Measurements from ENCODE around the gene TLCD2. TPM values are rescaled to one million over a fixed set of nuclear protein-coding genes. Genes with fewer than 3 reads are reported as not detected.

The TLCD2 gene
- total and polyA plus RNA-seq, 9 of the 15 experiments (the other 6 are each of a cell fraction or from before 2014, with no cell fraction given), result 0.10 to 0.89 (median 0.58) TPM

- CTCF ChIA-PET (ENCODE audit: low intra/inter-chr PET ratio), result no interaction called here
- BruUV-seq (replicated peaks), result no TSS peak
Observed at GRCh38 chr17:1727258-1727789, 17.1 kb upstream of the TLCD2 start.

GRCh38 chr17:1726626-1727257 lies 16.6 kb upstream of the TLCD2 start:
- Histone ChIP-seq H2AFZ (ENCODE audit: low read depth, low read length) (no peak overlapping the region), H3K4me1 (replicated peaks in 1 of 2; ENCODE audit: control insufficient read depth in 2 of 2, insufficient read depth in 2 of 2, low read length in 2 of 2) (peaks cover 30 to 74% of the 10 kb centered on the region in 2 experiments), H3K27me3 (ENCODE audit: control insufficient read depth in 2 of 2, insufficient read depth in 2 of 2, low read length in 2 of 2) (no peaks in the 10 kb centered on the region), H3K4me3 (no peak overlapping the region), H3K36me3 (ENCODE audit: control insufficient read depth, insufficient read depth, low read length) (peaks cover 10% of the 10 kb centered on the region; the same call in 1 of the 3 replicates), H3K79me2 (ENCODE audit: control insufficient read depth, insufficient read depth, low read length) (peaks cover 15% of the 10 kb centered on the region; the same call in 2 of the 3 replicates), H3K9me3 (replicated peaks; ENCODE audit: control insufficient read depth, insufficient read depth, low read depth, low read length) (no peaks in the 10 kb centered on the region), H3K9me1 (ENCODE audit: control insufficient read depth, insufficient read depth, low read length) (no peaks in the 10 kb centered on the region), H3K4me2 (ENCODE audit: insufficient read depth, low read length) (no peak overlapping the region), H4K20me1 (replicated peaks; ENCODE audit: control insufficient read depth, insufficient read depth, low read length) (no peaks in the 10 kb centered on the region), H3K9ac (ENCODE audit: insufficient read depth in 1 of 2, low read depth in 2 of 2, low read length in 2 of 2) (peak overlapping the region in 1 of 2 experiments; percentile 26; a peak in 1 of 4 replicates), H3K27ac (ENCODE audit: extremely low read depth, low read depth, low read length) (no peak overlapping the region)
- in situ Hi-C loops (cut with MboI) (no loop called here), intact Hi-C loops (cut with micrococcal nuclease) (no loop called here)
- FAIRE-seq (no peak), DNase-seq (ENCODE audit: extremely low read depth in 1 of 4, low spot score in 3 of 4) (no peak), ATAC-seq (no peak)
- ChIA-PET CTCF (ENCODE audit: low intra/inter-chr PET ratio) (no interaction called here), POLR2A (interaction anchor here (0.8 to 4.4 kb wide), 3 partner anchors 10 to 53 kb away, joined by 3 to 25 read pairs (median 4); no protein-coding TSS in a partner anchor)
- no TSS peak for BruUV-seq (replicated peaks)
- 81% methylated on average over 10 of the region's 18 CpGs for WGBS (ENCODE audit: insufficient coverage, low coverage, missing lambda C conversion rate)
- TF ChIP-seq HSF4 (CRISPR knock-in tag; IDR thresholded peaks at IDR 0.05; ENCODE audit: borderline replicate concordance), result no peak
- TF ChIP-seq SNRNP70 (optimal IDR thresholded peaks at IDR 0.05; ENCODE audit: low read depth, low read length), result no peak
- TF ChIP-seq DPF2 (IDR thresholded peaks at IDR 0.05), result no peak

More at GRCh38 chr17:1727258-1727789, 17.1 kb upstream of the TLCD2 start:
- Histone ChIP-seq H3K4me2 (ENCODE audit: insufficient read depth, low read length) (no peak overlapping the region), H3K4me1 (replicated peaks in 1 of 2; ENCODE audit: control insufficient read depth in 2 of 2, insufficient read depth in 2 of 2, low read length in 2 of 2) (peaks cover 30 to 77% of the 10 kb centered on the region in 2 experiments), H4K20me1 (replicated peaks; ENCODE audit: control insufficient read depth, insufficient read depth, low read length) (no peaks in the 10 kb centered on the region), H3K9me3 (replicated peaks; ENCODE audit: control insufficient read depth, insufficient read depth, low read depth, low read length) (no peaks in the 10 kb centered on the region), H2AFZ (ENCODE audit: low read depth, low read length) (no peak overlapping the region), H3K79me2 (ENCODE audit: control insufficient read depth, insufficient read depth, low read length) (peaks cover 15% of the 10 kb centered on the region; the same call in 2 of the 3 replicates), H3K27me3 (ENCODE audit: control insufficient read depth in 2 of 2, insufficient read depth in 2 of 2, low read length in 2 of 2) (no peaks in the 10 kb centered on the region), H3K27ac (ENCODE audit: extremely low read depth, low read depth, low read length) (no peak overlapping the region), H3K36me3 (ENCODE audit: control insufficient read depth, insufficient read depth, low read length) (peaks cover 10% of the 10 kb centered on the region; the same call in 1 of the 3 replicates), H3K9me1 (ENCODE audit: control insufficient read depth, insufficient read depth, low read length) (no peaks in the 10 kb centered on the region), H3K9ac (ENCODE audit: insufficient read depth in 1 of 2, low read depth in 2 of 2, low read length in 2 of 2) (peak overlapping the region in 1 of 2 experiments; percentile 82; a peak in 1 of 4 replicates), H3K4me3 (no peak overlapping the region)
- intact Hi-C loops (cut with micrococcal nuclease) (no loop called here), in situ Hi-C loops (cut with MboI) (no loop called here)
- ATAC-seq (no peak), FAIRE-seq (no peak), DNase-seq (ENCODE audit: extremely low read depth in 1 of 4, low spot score in 3 of 4) (no peak)
- 93% methylated on average over 11 of the region's 21 CpGs for WGBS (ENCODE audit: insufficient coverage, low coverage, missing lambda C conversion rate)
- POLR2A ChIA-PET, result interaction anchor here (1.2 to 4.4 kb wide), 2 partner anchors 8 to 11 kb away, joined by 3 to 25 read pairs; no protein-coding TSS in a partner anchor
- TF ChIP-seq ZNF224 (CRISPR knock-in tag; IDR thresholded peaks at IDR 0.05) (no peak), RBFOX2 (IDR thresholded peaks at IDR 0.05; ENCODE audit: low read depth, low read length) (peak; percentile 40; the same call in 1 of the 2 replicates)
